Activated CD8-positive, alpha-beta memory T cell treated with anti-CD3 and anti-CD28 coated beads for 24 hours (primary cell): ENCODE data around the gene WNT9A.

ENCODE experiments used
- DNase-seq: peaks from one replicate; pipeline ENCODE4 v3.0.0-alpha.2; 2020

WNT9A gene

GRCh38 chr1:227939791-227940771 is 7.7 kb downstream of the WNT9A start:
- DNase-seq = no peak

- DNase-seq = no peak
These were observed 8.6 kb downstream of the WNT9A start for GRCh38 chr1:227938911-227939790.

- no peak for DNase-seq
These were observed 9.5 kb downstream of the WNT9A start for GRCh38 chr1:227938276-227938675.

GRCh38 chr1:227937838-227938145 is 9.9 kb downstream of the WNT9A start:
- DNase-seq = no peak

- DNase-seq = no peak
These were observed 10.5 kb downstream of the WNT9A start for GRCh38 chr1:227937031-227937837.

GRCh38 chr1:227935826-227936225 is 11.9 kb downstream of the WNT9A start:
- DNase-seq = no peak

- no peak for DNase-seq
These were observed 13.0 kb downstream of the WNT9A start for GRCh38 chr1:227934476-227935313.

- DNase-seq = no peak
These were observed 17.8 kb downstream of the WNT9A start for GRCh38 chr1:227929751-227930472.

- DNase-seq = no peak
These were observed 18.8 kb downstream of the WNT9A start for GRCh38 chr1:227928811-227929375.

- no peak for DNase-seq
These were observed 19.6 kb downstream of the WNT9A start for GRCh38 chr1:227927971-227928741.

- DNase-seq = no peak
These were observed 20.5 kb downstream of the WNT9A start for GRCh38 chr1:227926896-227927885.

- DNase-seq = no peak
These were observed 21.4 kb downstream of the WNT9A start for GRCh38 chr1:227926216-227926791.

GRCh38 chr1:227925582-227926198 is 22.0 kb downstream of the WNT9A start:
- no peak for DNase-seq

GRCh38 chr1:227924833-227925574 is 22.7 kb downstream of the WNT9A start:
- DNase-seq = no peak

- no peak for DNase-seq
These were observed 23.4 kb downstream of the WNT9A start for GRCh38 chr1:227924168-227924832.

GRCh38 chr1:227923353-227924167 is 24.2 kb downstream of the WNT9A start:
- DNase-seq = no peak
